ENCODE results near the gene PLA2G4F. TPM values are rescaled to one million over a fixed set of nuclear protein-coding genes. Genes with fewer than 3 reads are reported as not detected.

The PLA2G4F gene
- polyA plus RNA-seq, 1 of the 3 experiments (the other 2 are of a cell fraction), result not detected

- DNase-seq, result no peak
- no peaks in the 10 kb centered on the region for H3F3A ChIP-seq (replicated peaks; ENCODE audit: insufficient read depth)
- CTCF ChIA-PET, result interaction anchor here (1.2 to 1.6 kb wide), 3 partner anchors 24 to 155 kb away, joined by 5 to 6 read pairs (median 5); no protein-coding TSS in a partner anchor
- H3K4me3 ChIP-seq (ENCODE audit: low read depth in 2 of 2, low read length in 1 of 2), result no peak overlapping the region
- H3K9me2 ChIP-seq, result no peaks in the 10 kb centered on the region
- no peak overlapping the region for H2AFZ ChIP-seq (ENCODE audit: low read depth)
- H3K27ac ChIP-seq (ENCODE audit: low read depth in 2 of 2, low read length in 1 of 2), result no peak overlapping the region
- POLR2A ChIA-PET, result no interaction called here
- H3K36me3 ChIP-seq (replicated peaks in 1 of 2; ENCODE audit: control insufficient read depth in 1 of 2, insufficient read depth in 2 of 2, low read length in 1 of 2), result no peaks in the 10 kb centered on the region
- H3K9me3 ChIP-seq, result no peaks in the 10 kb centered on the region
- no peak overlapping the region for H3K9ac ChIP-seq
- no peaks in the 10 kb centered on the region for H4K20me1 ChIP-seq (ENCODE audit: insufficient read depth)
- no peaks in the 10 kb centered on the region; the same call in 1 of the 2 replicates for H3K27me3 ChIP-seq (ENCODE audit: insufficient read depth)
- H3K4me1 ChIP-seq (ENCODE audit: control insufficient read depth in 1 of 2, insufficient read depth in 2 of 2, low read depth in 1 of 2, low read length in 1 of 2), result no peaks in the 10 kb centered on the region; a peak in 1 of 4 replicates
- WGBS (ENCODE audit: low lambda C conversion rate), result 68% methylated on average over 8 of the region's 9 CpGs
- H3K4me2 ChIP-seq, result no peak overlapping the region
- TF ChIP-seq TAF1 (IDR thresholded peaks at IDR 0.05; ENCODE audit: borderline replicate concordance, low read depth, low read length) (no peak), IRF3 (IDR thresholded peaks at IDR 0.05; ENCODE audit: low read depth, low read length) (no peak), GABPA (IDR thresholded peaks at IDR 0.05; ENCODE audit: low read depth) (no peak), FOXM1 (IDR thresholded peaks at IDR 0.05; ENCODE audit: low read depth) (no peak), CHD2 (IDR thresholded peaks at IDR 0.05; ENCODE audit: low read length, partially characterized antibody) (no peak), NFIC (IDR thresholded peaks at IDR 0.05; ENCODE audit: borderline replicate concordance) (no peak), FOSL2 (IDR thresholded peaks at IDR 0.05; ENCODE audit: borderline replicate concordance, low read depth) (no peak)
- H3K79me2 ChIP-seq (ENCODE audit: insufficient read depth), result no peaks in the 10 kb centered on the region
These were observed 11.5 kb downstream of the PLA2G4F start for GRCh38 chr15:42144841-42145375.

- H3K9me3 ChIP-seq, result no peaks in the 10 kb centered on the region
- no peak overlapping the region for H3K4me3 ChIP-seq (ENCODE audit: low read depth in 2 of 2, low read length in 1 of 2)
- no peaks in the 10 kb centered on the region for H4K20me1 ChIP-seq (ENCODE audit: insufficient read depth)
- no peaks in the 10 kb centered on the region for H3K36me3 ChIP-seq (replicated peaks in 1 of 2; ENCODE audit: control insufficient read depth in 1 of 2, insufficient read depth in 2 of 2, low read length in 1 of 2)
- no peaks in the 10 kb centered on the region; the same call in 1 of the 2 replicates for H3K27me3 ChIP-seq (ENCODE audit: insufficient read depth)
- no peaks in the 10 kb centered on the region for H3F3A ChIP-seq (replicated peaks; ENCODE audit: insufficient read depth)
- no peaks in the 10 kb centered on the region for H3K4me1 ChIP-seq (ENCODE audit: control insufficient read depth in 1 of 2, insufficient read depth in 2 of 2, low read depth in 1 of 2, low read length in 1 of 2)
- no peak overlapping the region for H2AFZ ChIP-seq (ENCODE audit: low read depth)
- H3K9me2 ChIP-seq, result no peaks in the 10 kb centered on the region
- H3K79me2 ChIP-seq (ENCODE audit: insufficient read depth), result no peaks in the 10 kb centered on the region
- 67% methylated on average over 11 of the region's 18 CpGs for WGBS (ENCODE audit: low lambda C conversion rate)
- CTCF ChIA-PET, result interaction anchor here (0.6 kb wide), 1 partner anchor 85 kb away, joined by 3 read pairs; no protein-coding TSS in a partner anchor
- H3K27ac ChIP-seq (ENCODE audit: low read depth in 2 of 2, low read length in 1 of 2), result no peak overlapping the region
- POLR2A ChIA-PET, result no interaction called here
- H3K9ac ChIP-seq, result no peak overlapping the region
- no peak overlapping the region for H3K4me2 ChIP-seq
- no peak for DNase-seq
- TF ChIP-seq EZH2phosphoT487 (IDR thresholded peaks at IDR 0.05; ENCODE audit: borderline replicate concordance, low read depth), result no peak
- no peak for TF ChIP-seq RXRA (IDR thresholded peaks at IDR 0.05; ENCODE audit: borderline replicate concordance, low read depth)
- TF ChIP-seq FOXJ3 (CRISPR knock-in tag; IDR thresholded peaks at IDR 0.05), result no peak
- no peak for TF ChIP-seq FOSL2 (IDR thresholded peaks at IDR 0.05; ENCODE audit: borderline replicate concordance, low read depth)
- TF ChIP-seq USF1 (IDR thresholded peaks at IDR 0.05; ENCODE audit: borderline replicate concordance, low read depth), result no peak
- no peak for TF ChIP-seq NRF1 (IDR thresholded peaks at IDR 0.05; ENCODE audit: low read depth, low read length)
- TF ChIP-seq SIN3A (IDR thresholded peaks at IDR 0.05; ENCODE audit: borderline replicate concordance, low read depth, low read length), result no peak
- TF ChIP-seq RCOR1 (IDR thresholded peaks at IDR 0.05; ENCODE audit: low read length), result no peak
- no peak for TF ChIP-seq GABPA (IDR thresholded peaks at IDR 0.05; ENCODE audit: low read depth)
- no peak for TF ChIP-seq ZBTB33 (IDR thresholded peaks at IDR 0.05; ENCODE audit: borderline replicate concordance, low read depth)
These were observed 12.4 kb downstream of the PLA2G4F start for GRCh38 chr15:42143866-42144625.
